Skeletal muscle satellite cell (primary cell): ENCODE measurements around the gene BRAF.
"Not testable (repeated sequence)": the region's sequence is repeated elsewhere in the genome, so short reads cannot be mapped to it uniquely, and the experiment has no call there.

Source experiments
- H3K27me3 ChIP-seq: 2 replicates; pipeline ENCODE4 v1.7.0; 2013; ENCODE audit warnings: low read length; ENCODE audit not compliant: control insufficient read depth, insufficient read depth
- H3K36me3 ChIP-seq: 2 replicates; pipeline ENCODE4 v1.7.0; 2013; ENCODE audit warnings: mild to moderate bottlenecking, control low read depth, low read length; ENCODE audit not compliant: insufficient read depth
- H3K4me1 ChIP-seq: 2 replicates; pipeline ENCODE4 v1.7.0; 2013; ENCODE audit warnings: low read length; ENCODE audit not compliant: control insufficient read depth, insufficient read depth
- H3K4me2 ChIP-seq: 2 replicates; pipeline ENCODE4 v1.7.0; 2013; ENCODE audit warnings: mild to moderate bottlenecking, low read length
- H3K4me3 ChIP-seq: 2 replicates; pipeline ENCODE4 v1.7.0; 2013; ENCODE audit warnings: low read length
- H3K9ac ChIP-seq: 2 replicates; pipeline ENCODE4 v1.7.0; 2013; ENCODE audit warnings: mild to moderate bottlenecking, low read depth, low read length, moderate library complexity
- H3K9me3 ChIP-seq: replicated peaks from 2 replicates; pipeline ENCODE4 v1.7.0; 2013; ENCODE audit warnings: mild to moderate bottlenecking, control low read depth, low read length

Gene BRAF

GRCh38 chr7:140684066-140684950, 240.4 kb downstream of the BRAF start:
- Histone ChIP-seq H3K4me1 (no peaks in the 10 kb centered on the region), H3K27me3 (no peaks in the 10 kb centered on the region), H3K36me3 (no peaks in the 10 kb centered on the region), H3K4me3 (no peak overlapping the region), H3K9me3 (no peaks in the 10 kb centered on the region), H3K4me2 (no peak overlapping the region), H3K9ac (no peak overlapping the region)

- Histone ChIP-seq H3K36me3 (no peaks in the 10 kb centered on the region), H3K9ac (no peak overlapping the region)
These were observed 241.1 kb downstream of the BRAF start for GRCh38 chr7:140683657-140684056.

DNA sequence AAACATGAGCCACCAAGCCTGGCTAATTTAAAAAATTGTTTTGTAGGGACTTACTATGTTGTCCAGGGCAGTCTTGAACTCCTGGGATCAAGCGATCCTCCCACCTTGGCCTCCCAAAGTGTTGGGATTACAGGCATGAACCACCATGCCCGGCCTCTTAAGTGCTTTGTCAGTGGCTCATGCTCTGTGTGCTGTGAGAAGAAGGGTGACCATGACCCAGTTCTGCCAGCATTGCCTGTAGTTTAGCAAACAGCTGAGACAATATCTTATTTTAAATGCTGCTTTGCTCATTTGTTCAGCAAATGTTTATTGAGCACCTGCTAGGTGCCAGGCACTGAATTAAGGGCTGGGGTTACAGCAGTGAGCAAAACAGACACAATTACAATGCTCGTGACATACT, 243.0 kb downstream of the BRAF start:
- Histone ChIP-seq H3K4me2 (no peak overlapping the region), H3K9me3 (no peaks in the 10 kb centered on the region), H3K27me3 (no peaks in the 10 kb centered on the region), H3K4me3 (no peak overlapping the region), H3K4me1 (no peaks in the 10 kb centered on the region), H3K36me3 (no peaks in the 10 kb centered on the region), H3K9ac (no peak overlapping the region)

More at GRCh38 chr7:140683657-140684056, 241.1 kb downstream of the BRAF start:
- H3K27me3 ChIP-seq, result no peaks in the 10 kb centered on the region
- no peak overlapping the region for H3K4me3 ChIP-seq
- H3K4me2 ChIP-seq, result no peak overlapping the region
- no peaks in the 10 kb centered on the region for H3K4me1 ChIP-seq
- no peaks in the 10 kb centered on the region for H3K9me3 ChIP-seq

GRCh38 chr7:140680886-140681285, 243.8 kb downstream of the BRAF start:
- no peak overlapping the region for H3K4me2 ChIP-seq
- H3K4me3 ChIP-seq, result no peak overlapping the region
- H3K9ac ChIP-seq, result no peak overlapping the region
- H3K4me1 ChIP-seq, result no peaks in the 10 kb centered on the region
- H3K9me3 ChIP-seq, result no peaks in the 10 kb centered on the region
- H3K36me3 ChIP-seq, result no peaks in the 10 kb centered on the region
- no peaks in the 10 kb centered on the region for H3K27me3 ChIP-seq

DNA sequence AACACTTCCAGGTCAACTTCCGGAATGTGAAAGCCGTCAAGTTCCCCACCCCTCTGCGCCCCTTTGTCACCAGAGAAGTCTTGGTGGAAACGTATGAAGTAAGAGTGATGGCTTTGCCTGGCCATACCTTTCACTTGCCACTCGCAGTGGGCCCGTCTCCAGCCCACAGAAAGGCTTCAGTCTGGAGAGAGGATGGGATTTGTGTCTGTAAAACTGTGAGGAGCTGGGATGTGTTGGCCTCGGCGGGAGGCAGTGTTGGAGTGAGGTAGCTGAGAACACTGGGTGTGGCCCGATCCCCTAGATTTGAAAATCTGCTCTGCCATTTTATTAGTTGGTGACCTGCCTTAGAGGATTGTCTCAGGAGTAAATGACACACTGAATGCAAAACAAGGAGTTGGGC, 245.5 kb downstream of the BRAF start:
- H3K27me3 ChIP-seq, result no peaks in the 10 kb centered on the region
- H3K9ac ChIP-seq, result no peak overlapping the region
- H3K9me3 ChIP-seq, result no peaks in the 10 kb centered on the region
- H3K4me2 ChIP-seq, result no peak overlapping the region
- no peak overlapping the region for H3K4me3 ChIP-seq
- no peaks in the 10 kb centered on the region for H3K36me3 ChIP-seq
- peaks cover 5% of the 10 kb centered on the region for H3K4me1 ChIP-seq

DNA sequence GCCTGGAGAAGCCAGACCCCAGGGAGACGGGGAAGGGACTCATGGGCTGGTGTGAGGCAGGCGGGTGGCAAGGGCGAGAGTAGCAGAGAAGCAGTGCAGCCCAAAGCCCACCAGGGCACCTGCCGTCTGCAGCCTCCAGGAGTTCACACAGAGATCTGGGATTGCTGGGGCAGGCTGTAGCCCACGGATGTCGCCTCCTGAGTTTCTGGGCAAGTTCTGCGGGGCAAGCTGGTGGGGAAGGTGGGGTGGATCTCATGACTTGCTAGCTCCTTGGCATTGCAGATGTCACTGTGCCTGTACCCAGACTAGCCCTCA, 246.0 kb downstream of the BRAF start:
- H3K4me1 ChIP-seq, result peaks cover 7% of the 10 kb centered on the region
- no peaks in the 10 kb centered on the region for H3K9me3 ChIP-seq
- no peak overlapping the region for H3K4me2 ChIP-seq
- no peak overlapping the region for H3K4me3 ChIP-seq
- no peaks in the 10 kb centered on the region for H3K36me3 ChIP-seq
- H3K27me3 ChIP-seq, result no peaks in the 10 kb centered on the region
- H3K9ac ChIP-seq, result no peak overlapping the region

DNA sequence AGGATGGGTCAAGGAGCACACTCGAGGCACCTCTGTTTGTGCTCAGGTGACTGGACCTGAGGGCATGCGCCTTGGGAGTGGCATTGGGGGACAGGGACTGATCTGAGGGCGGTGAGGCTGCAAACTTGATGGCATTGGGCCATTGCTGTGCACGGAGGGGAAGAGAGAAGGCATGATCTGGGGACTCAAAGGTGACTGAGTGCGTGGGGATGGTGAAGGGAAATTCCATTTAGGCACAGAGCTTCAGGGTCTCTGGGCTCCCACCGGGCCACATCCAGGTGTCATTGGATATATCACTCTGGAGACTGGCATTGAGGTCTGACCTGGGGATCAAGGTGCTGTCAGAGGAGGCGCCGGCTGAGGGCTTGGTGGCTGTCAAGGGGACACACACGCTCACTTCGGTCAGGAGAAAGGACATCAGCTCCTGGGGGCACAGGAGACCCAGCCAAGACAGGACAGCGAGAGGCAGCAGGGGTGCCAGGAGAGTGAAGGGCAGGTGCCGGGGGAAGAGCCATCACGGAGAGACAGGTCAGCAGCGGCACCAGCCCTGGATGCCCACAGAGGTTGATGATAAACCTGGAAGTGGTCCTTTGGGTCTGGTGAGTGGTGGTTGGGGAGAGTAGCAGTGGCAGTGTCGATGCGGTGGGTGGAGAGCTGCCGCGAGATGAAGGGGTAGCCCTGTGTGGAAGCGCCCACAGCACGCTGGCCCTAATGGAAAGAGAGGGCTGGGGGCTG, 246.5 kb downstream of the BRAF start:
- Histone ChIP-seq H3K9ac (no peak overlapping the region), H3K9me3 (no peaks in the 10 kb centered on the region), H3K36me3 (no peaks in the 10 kb centered on the region), H3K27me3 (no peaks in the 10 kb centered on the region), H3K4me1 (peaks cover 12% of the 10 kb centered on the region), H3K4me2 (no peak overlapping the region), H3K4me3 (no peak overlapping the region)

- Histone ChIP-seq H3K27me3 (no peaks in the 10 kb centered on the region), H3K4me2 (no peak overlapping the region), H3K9me3 (no peaks in the 10 kb centered on the region), H3K4me3 (no peak overlapping the region), H3K9ac (no peak overlapping the region), H3K36me3 (no peaks in the 10 kb centered on the region), H3K4me1 (peaks cover 13% of the 10 kb centered on the region)
These were observed 247.2 kb downstream of the BRAF start for GRCh38 chr7:140677496-140677895.

- H3K4me2 ChIP-seq, H3K9me3 ChIP-seq, H3K4me3 ChIP-seq, H3K27me3 ChIP-seq, H3K36me3 ChIP-seq, H3K9ac ChIP-seq: not testable (repeated sequence)
- H3K4me1 ChIP-seq, result peaks cover 13% of the 10 kb centered on the region
These were observed 247.8 kb downstream of the BRAF start for GRCh38 chr7:140676956-140677355.

DNA sequence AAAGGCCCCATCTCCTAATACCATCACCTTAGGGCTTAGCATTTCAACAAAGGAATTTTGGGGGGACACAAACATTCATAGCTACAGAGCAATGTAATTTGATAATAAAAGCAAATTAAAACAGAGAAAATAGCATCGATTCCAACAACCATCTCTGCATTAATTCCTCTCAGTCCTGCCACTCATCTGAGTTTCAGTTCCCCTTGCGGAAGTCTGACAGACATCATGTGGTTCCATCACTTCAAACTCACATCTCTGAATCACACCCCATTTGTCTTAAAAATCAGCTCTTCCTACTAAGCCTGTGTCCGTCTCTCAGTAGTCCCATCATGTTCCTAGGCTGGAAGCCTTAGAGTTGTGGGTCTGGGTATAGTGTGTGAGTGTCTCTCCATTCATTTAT, 248.4 kb downstream of the BRAF start:
- Histone ChIP-seq H3K27me3 (no peaks in the 10 kb centered on the region), H3K4me2 (no peak overlapping the region), H3K4me1 (peaks cover 13% of the 10 kb centered on the region), H3K4me3 (no peak overlapping the region), H3K9me3 (no peaks in the 10 kb centered on the region), H3K9ac (no peak overlapping the region), H3K36me3 (no peaks in the 10 kb centered on the region)

DNA sequence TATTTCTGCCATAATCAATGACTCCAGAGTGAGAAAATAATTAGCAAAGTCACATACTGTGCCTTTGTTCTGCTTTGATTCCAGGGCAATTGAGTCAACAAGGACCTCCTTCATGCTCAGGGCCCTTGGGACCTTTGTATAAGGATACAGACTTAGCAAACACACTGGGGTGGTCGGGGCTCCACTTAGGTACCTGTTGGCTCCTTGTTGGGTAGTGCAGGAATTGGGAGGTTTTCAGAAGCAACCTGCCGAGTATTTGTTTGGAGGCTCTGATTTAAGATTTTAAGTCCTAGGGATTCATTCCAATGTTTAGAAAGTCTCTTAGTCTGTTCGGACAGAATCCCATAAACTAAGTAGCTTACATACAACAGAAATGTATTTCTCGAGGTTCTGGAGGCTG, 249.0 kb downstream of the BRAF start:
- Histone ChIP-seq H3K36me3 (no peaks in the 10 kb centered on the region), H3K4me2 (no peak overlapping the region), H3K9ac (no peak overlapping the region), H3K9me3 (no peaks in the 10 kb centered on the region), H3K4me1 (peaks cover 13% of the 10 kb centered on the region), H3K27me3 (no peaks in the 10 kb centered on the region), H3K4me3 (no peak overlapping the region)
